PFSK-1 (cell line): ENCODE measurements around the gene SLC36A3.

ENCODE experiments used
- FOXP2 ChIP-seq: optimal IDR thresholded peaks from 2 replicates; pipeline ENCODE3; 2011; ENCODE audit warnings: borderline replicate concordance, control low read depth, inconsistent platforms; ENCODE audit not compliant: insufficient read depth; ENCODE audit errors: extremely low read length, extremely low read depth
- POLR2AphosphoS5 ChIP-seq: IDR thresholded peaks from 2 replicates; pipeline ENCODE4 v1.6.1; 2012; ENCODE audit warnings: low read depth, mild to moderate bottlenecking, control low read depth, low read length, moderate library complexity
- SIN3A ChIP-seq: IDR thresholded peaks from 2 replicates; pipeline ENCODE4 v1.6.1; 2012; ENCODE audit warnings: mild to moderate bottlenecking, low read length, moderate library complexity, borderline replicate concordance; ENCODE audit not compliant: insufficient read depth
- TAF1 ChIP-seq: IDR thresholded peaks from 2 replicates; pipeline ENCODE4 v1.6.1; 2012; ENCODE audit warnings: low read length, control low read depth, borderline replicate concordance; ENCODE audit not compliant: insufficient read depth
- TF ChIP-seq, protein P1 (sequence below), 2 experiments: IDR thresholded peaks; 2 replicates each; pipeline versions ENCODE4 v1.6.1 to v1.8.0; 2011 to 2012; ENCODE audit warnings: low read depth in 2 of 2, low read length in 2 of 2, control low read depth in 1 of 2, inconsistent platforms in 1 of 2, mild to moderate bottlenecking in 1 of 2, moderate library complexity in 1 of 2; ENCODE audit not compliant: insufficient read depth in 1 of 2

The SLC36A3 gene

DNA sequence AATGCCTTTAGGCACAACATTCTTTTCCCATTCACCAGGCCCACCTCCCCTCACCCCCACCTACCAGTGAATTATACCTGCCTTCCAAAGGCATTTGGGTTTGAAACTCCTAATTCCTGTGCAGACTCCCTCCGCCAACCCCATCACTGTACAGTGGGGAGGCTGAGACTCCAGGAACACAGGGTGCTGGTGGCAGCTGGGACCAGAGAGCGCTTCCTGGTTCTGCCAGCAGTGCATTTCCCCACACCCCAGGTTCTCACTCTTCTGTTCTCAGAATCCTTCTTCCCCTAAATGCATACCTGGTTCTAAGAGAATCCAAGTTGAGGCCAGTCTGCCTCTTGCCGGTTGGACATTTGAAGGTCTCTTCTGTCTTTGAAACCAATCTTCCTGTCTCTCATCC, 22.7 kb upstream of the SLC36A3 start:
- no peak for TF ChIP-seq POLR2AphosphoS5
- TF ChIP-seq, protein P1, sequence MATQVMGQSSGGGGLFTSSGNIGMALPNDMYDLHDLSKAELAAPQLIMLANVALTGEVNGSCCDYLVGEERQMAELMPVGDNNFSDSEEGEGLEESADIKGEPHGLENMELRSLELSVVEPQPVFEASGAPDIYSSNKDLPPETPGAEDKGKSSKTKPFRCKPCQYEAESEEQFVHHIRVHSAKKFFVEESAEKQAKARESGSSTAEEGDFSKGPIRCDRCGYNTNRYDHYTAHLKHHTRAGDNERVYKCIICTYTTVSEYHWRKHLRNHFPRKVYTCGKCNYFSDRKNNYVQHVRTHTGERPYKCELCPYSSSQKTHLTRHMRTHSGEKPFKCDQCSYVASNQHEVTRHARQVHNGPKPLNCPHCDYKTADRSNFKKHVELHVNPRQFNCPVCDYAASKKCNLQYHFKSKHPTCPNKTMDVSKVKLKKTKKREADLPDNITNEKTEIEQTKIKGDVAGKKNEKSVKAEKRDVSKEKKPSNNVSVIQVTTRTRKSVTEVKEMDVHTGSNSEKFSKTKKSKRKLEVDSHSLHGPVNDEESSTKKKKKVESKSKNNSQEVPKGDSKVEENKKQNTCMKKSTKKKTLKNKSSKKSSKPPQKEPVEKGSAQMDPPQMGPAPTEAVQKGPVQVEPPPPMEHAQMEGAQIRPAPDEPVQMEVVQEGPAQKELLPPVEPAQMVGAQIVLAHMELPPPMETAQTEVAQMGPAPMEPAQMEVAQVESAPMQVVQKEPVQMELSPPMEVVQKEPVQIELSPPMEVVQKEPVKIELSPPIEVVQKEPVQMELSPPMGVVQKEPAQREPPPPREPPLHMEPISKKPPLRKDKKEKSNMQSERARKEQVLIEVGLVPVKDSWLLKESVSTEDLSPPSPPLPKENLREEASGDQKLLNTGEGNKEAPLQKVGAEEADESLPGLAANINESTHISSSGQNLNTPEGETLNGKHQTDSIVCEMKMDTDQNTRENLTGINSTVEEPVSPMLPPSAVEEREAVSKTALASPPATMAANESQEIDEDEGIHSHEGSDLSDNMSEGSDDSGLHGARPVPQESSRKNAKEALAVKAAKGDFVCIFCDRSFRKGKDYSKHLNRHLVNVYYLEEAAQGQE (IDR thresholded peaks at IDR 0.05; ENCODE audit: insufficient read depth in 1 of 2, low read depth in 2 of 2, low read length in 2 of 2) = no peak
- no peak for TF ChIP-seq TAF1
- no peak for TF ChIP-seq FOXP2
- TF ChIP-seq SIN3A = no peak

DNA sequence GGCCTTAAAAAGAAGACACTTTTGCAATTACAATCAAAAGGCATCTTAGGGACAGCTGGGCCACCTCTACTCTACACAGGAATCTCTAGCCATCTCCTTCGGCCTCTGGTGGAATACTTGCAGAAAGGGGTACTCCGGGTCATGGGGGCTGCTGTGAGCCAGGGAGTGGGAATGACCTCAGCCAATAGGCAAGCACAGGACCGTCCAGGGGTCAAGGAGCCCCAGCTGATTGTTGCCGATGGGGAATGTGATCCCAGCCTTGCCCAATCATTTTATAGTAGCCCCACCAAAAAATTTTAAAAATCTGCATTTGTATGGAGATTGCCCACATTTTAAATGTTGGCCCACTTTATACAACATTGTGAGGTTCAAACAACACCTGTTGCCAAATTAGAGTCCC, 16.9 kb upstream of the SLC36A3 start:
- TF ChIP-seq POLR2AphosphoS5 (no peak), FOXP2 (no peak), SIN3A (no peak), TAF1 (no peak)
- TF ChIP-seq, protein P1 (IDR thresholded peaks at IDR 0.05; ENCODE audit: insufficient read depth in 1 of 2, low read depth in 2 of 2, low read length in 2 of 2) = no peak

DNA sequence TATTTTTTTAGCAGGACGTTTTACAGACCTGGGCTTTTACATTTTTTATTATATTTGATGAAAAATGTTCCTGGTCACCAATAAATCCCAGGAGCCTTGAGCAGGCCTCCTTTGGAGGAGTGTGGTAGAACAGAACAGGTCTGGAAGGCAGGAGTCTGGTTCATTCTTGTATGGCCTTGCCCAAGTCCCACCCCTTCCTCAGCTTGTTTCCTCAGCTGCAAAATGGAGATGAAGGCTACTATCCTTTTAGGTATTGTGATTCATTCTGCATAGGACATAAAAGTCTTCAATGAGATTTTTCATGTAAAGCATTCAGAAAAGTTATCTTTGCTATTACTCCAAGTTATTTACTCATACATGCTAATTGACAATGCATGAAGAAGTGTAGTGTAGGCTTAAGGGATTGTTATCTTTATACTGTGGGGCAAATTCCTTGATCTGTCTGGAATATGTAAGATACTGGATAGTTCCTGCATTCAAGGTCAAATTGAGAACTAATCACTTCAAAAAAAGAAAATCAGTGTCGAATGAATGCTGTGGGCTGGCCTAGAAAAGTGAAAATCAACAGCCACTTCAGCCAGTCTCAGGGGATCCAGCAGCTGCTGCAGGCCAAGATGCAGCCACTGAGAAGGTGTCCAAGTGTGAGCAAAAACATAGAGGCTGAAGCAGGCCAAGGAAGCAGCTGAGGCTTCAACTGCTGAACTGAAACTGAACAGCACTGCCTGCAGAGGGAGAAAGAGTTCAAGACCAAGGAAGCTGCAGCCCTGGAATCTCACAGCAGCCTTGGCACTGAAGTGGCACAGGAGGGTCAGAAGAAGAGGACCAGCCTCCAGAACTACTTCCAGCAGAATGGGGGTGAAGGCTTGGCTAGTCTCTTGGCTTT, 15.5 kb upstream of the SLC36A3 start:
- TF ChIP-seq, protein P1 (IDR thresholded peaks at IDR 0.05; ENCODE audit: insufficient read depth in 1 of 2, low read depth in 2 of 2, low read length in 2 of 2) = no peak
- TF ChIP-seq POLR2AphosphoS5 (no peak), FOXP2 (no peak), TAF1 (no peak), SIN3A (no peak)

DNA sequence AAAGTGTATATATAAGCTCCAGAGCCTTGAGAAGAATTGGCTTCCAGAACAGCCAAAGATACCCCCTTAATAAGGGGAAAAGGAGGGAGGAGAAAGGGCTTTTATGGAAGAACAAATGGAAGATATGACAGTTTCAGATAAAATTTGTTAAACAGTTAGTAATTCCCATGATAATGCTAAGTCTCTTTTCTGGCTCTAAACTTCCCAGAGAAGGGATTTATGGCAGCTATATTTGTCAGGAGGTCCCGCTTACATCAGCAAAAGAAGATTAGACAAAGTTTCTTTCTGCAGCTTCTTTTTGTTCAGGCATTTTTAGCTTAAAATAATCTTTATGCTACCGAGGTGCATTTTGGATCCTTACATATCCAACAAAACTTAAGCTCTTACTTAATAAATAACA, 14.3 kb upstream of the SLC36A3 start:
- TF ChIP-seq FOXP2 (no peak), SIN3A (no peak)

DNA sequence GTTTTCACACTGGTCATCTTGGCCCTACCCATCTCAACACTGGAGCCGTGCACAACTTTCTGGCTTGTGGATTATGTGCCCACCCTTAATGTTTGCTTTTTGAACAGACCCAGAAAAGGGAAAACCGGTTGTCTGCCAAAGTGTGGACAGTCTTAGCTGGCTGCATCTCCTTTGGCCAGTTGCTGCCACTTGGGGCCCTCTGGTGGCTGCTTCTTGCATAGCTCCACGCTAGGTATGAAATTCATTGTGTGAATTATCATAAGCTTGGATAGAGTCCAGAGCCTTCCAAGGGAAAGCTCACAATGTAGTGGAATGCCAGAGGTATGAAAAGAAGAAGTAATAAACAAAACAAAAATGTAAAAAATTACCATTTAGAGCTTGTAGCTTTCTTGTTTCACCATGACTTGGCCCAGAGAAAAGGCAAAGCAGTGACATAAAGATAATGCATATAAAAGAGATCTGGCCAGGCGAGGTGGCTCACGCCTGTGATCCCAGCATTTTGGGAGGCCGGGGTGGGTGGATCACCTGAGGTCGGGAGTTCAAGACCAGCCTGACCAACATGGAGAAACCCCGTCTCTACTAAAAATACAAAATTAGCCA, 12.5 kb upstream of the SLC36A3 start:
- TF ChIP-seq SIN3A = no peak
- TF ChIP-seq TAF1 = no peak
- TF ChIP-seq POLR2AphosphoS5 = no peak
- no peak for TF ChIP-seq FOXP2
- TF ChIP-seq, protein P1 (IDR thresholded peaks at IDR 0.05; ENCODE audit: insufficient read depth in 1 of 2, low read depth in 2 of 2, low read length in 2 of 2) = no peak
